GM21737 (cell line): ENCODE results near the gene MPST.

Source experiments
- ATAC-seq: cut with Tn5 transposase; IDR thresholded peaks from one replicate; pipeline ENCODE4 v1.9.1; 2021; ENCODE audit warnings: mild to moderate bottlenecking, moderate library complexity; ENCODE audit not compliant: unreplicated experiment

Gene MPST

GRCh38 chr22:37043828-37044538 is 24.4 kb downstream of the MPST start:
- no peak for ATAC-seq

DNA sequence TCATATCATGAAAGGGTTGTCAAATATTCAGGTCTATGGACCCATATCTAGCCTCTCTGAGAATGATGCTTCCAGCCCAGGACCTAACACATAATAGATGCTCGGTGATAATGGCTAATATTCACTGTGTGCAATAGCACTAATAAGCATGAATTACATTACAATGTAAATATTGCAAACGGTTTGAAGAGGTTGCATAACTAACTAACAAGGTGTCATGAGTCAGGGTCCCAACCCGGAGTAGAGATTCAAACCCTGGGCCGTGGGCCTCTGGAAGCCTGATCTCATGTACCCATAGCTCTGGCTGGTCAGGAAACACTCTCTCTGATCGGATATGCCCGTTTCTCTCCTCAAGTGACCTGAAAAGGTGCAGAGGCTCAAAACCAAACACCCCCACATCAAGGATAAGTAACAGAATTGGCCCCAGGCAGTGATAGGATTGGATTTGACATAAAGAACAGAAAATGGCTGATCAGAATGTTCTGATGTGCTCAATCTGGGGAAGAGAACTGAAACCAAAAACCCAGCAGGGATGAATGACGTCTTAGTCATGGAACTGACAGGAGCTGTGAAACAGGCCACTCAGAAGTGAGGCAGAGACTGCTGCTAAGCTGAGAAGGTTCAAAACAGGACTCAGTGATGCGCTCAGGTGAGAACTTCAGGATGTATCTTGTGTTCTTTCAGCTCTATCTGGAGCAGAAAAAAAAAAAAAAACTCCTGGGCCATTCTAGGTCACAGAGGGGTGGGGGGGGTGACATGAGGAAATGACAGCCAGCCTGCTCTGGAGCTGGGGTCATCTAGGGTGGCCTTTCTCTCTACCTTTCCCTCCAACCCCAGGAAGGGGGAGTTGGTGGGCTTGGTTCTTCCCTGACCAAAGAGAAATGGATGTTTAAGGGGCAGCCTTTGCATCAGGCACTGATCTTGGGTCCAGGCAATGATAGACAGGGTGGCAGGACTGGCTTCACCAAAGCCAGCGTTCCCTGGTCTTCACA is 25.4 kb downstream of the MPST start:
- ATAC-seq: no peak

GRCh38 chr22:37045958-37046357 is 26.4 kb downstream of the MPST start:
- no peak for ATAC-seq

DNA sequence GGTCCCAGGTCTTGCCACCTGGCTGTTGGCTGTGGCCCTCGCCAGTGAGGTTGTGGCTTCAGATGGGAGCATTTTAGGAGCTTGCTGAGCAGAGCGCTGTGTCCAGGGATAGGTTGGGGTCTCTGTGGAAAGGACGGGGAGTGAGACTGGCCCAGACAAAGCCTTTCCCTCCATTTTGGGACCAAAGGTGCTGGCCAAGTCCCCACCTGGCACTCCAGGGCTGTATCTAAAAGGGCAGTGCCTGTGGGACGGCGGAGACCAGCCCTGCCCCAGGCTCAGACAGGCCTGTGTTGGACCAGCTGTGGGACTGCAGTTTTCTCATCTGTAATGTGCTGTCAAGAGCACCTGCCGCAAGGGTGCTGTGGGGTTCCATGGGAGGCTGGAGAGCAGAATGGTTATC is 27.0 kb downstream of the MPST start:
- no peak for ATAC-seq

DNA sequence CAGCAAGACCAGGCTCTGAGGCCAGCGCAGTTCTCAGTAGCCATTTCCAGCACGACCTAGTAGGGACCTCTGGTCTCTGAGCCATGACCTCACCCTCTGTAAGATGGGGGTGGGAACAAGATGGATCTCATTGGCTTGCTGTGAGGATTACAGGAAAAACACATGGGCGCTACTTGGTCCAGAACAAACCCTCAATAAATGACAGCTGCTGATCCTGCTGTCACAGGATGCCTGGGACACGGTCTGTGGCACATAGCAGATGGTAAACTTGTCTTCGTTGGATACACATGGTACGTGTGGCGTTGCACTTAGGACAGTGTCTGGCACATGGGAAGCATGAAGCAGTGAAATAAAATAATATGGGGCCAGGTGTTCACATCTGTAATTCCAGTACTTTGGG is 27.5 kb downstream of the MPST start:
- ATAC-seq: no peak

DNA sequence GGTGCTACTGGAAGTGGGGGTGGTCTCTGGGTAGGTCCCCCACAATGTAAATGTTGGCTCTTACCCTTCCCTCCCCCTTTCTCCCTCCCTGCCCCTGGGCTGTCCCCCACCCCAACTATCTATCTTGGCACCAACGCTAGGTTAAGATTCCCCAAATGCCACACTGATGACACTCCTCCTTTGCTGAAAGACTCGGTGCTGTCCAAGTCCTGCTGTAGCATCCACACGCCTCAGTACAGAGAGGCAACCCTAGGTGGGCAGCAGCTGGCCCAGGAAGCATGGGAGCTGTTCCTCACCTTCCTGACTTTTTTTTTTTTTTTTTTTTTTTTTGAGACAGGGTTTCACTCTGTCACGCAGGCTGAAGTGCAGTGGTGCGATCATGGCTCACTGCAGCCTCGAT is 28.6 kb downstream of the MPST start:
- no peak for ATAC-seq

DNA sequence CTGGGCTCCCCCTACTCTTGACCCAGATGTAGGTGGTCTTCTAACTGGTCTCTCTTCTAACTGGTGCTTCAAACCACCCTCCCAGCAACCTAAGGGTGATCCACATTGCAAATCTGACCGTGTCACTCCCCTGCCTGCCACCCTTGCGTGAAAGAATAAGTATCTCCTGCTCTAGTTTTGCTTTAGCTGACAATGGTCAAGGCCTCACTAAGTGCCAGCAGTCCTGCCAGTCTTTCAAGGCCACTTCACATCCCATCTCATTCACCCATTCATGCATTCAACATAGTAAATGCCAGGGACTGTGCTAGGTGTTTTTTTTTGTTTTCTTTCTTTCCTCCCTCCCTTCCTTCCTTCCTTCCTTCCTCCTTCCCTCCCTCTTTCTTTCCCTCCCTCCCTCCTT is 29.7 kb downstream of the MPST start:
- no peak for ATAC-seq

DNA sequence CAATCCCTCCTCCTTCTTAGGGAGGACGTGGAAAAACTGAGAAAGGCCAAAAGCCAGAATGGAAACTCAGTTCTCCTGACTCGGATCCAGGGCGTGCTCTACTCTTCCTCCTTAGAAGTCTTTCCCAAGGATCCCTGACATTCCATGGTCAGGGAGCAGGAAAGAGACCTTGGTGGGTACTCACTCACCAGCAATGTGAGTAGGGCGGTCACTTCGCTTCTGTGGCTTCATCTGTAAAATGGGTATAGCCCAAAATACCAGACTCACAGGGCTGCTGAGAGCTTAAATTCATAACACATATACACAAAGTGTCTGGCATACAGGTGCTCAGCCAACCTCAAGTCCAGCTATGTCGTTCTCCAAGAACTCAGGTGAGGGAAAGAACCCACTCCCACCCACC is 31.4 kb downstream of the MPST start:
- no peak for ATAC-seq

DNA sequence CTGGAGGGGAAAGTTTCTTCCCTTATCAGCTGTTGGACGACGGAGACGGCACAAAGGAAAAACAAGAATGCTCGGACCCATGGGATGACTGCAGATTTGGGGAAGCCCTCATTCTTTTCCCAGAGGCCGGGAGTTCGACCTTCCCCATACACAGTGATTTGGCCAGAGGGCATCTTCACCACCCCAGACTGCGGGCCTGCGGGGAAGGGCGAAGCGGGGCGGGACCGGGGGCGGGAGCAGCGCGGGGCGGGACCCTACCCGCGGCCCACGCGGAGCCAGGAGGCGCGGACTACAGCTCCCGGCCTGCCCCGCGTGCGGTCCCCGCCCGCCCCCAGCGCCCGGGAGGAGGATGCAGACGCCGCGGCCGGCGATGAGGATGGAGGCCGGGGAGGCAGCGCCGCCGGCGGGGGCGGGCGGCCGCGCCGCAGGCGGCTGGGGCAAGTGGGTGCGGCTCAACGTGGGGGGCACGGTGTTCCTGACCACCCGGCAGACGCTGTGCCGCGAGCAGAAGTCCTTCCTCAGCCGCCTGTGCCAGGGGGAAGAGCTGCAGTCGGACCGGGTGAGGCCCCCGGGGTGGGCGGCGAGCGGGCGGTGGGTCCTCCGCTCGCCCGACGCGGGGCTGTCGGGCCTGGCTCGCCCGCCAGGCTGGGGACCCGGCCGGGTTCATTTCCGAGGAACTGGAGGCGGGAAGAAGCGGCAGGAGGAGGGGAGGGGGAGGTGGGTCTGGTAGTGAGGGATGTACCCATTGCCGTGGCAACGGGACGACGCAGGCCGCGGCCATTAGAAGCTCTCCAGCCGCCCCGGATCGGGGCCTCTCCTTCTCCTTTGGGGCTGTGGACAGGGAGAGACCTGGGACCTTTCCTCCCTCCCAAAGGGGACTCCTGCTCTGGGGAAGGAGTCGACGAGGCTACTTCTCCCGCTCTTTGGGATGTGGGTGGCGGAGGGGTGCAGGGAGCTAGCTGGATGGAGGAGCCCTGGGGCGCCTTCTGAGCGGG is 32.1 kb downstream of the MPST start, which contains the start of gene KCTD17:
TSS of gene KCTD17 (plus strand) at position 352 of the 995 bp plus-strand sequence. CDS start at position 371, 19 bp downstream.
- no peak for ATAC-seq

GRCh38 chr22:37052386-37053309 is 33.1 kb downstream of the MPST start:
- ATAC-seq: no peak

GRCh38 chr22:37053310-37054055 is 33.9 kb downstream of the MPST start:
- no peak for ATAC-seq

GRCh38 chr22:37054056-37054395 is 34.5 kb downstream of the MPST start:
- no peak for ATAC-seq

DNA sequence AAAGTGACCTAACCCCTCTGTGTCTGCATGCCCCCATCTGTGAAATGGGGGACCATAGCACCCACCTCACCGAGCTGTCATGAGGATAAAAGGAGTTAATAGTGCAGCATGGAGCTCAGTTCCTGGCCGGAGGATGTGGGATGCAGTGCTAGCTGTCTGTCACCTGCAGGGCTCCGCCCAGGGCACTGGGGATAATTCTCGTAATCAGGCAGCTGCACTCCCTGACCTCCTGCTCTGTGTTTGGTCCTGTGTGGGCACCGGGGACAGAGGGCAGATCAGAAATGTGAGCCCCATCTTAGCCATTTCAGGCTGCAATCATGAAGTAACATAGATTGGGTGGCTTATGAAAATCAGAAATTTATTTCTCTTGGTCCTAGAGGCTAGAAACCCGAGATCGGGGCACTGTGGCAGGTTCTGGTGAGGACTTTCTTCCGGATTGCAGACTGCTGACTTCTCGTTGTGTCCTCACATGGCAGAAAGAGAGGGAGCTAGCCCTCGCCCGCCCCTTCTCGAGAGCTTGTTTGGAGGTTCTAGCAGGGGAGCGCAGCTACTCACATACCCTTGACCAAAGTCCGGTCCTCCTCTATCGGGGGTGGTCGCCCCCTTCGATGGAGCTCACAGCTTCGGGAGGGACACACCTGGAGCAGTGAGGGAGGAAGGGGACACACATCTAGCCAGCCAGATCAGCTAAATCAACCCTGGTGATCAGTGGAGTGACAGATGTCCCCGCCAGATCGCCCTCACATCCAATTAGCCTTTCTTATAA is 35.2 kb downstream of the MPST start:
- ATAC-seq: no peak

- ATAC-seq: no peak
Observed at GRCh38 chr22:37056246-37056645, 36.7 kb downstream of the MPST start.

DNA sequence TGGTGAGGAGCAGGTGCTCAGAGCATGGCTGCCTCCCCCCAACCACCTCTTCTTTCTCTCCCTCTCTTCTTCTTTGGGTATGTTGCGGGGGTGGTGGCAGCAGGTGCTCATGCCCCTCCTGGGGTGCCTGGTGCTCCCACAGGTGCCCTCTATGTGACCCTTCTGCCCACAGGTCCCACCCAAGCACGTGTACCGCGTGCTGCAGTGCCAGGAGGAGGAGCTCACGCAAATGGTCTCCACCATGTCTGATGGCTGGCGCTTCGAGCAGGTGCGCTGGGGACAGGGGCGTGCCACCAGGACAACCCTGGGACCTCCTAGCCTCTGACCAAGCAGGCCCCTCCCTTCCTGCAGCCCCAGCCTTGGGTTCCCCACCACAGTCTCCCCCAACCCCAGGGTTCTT is 37.7 kb downstream of the MPST start:
- no peak for ATAC-seq

GRCh38 chr22:37057796-37058510 is 38.4 kb downstream of the MPST start:
- ATAC-seq: no peak

DNA sequence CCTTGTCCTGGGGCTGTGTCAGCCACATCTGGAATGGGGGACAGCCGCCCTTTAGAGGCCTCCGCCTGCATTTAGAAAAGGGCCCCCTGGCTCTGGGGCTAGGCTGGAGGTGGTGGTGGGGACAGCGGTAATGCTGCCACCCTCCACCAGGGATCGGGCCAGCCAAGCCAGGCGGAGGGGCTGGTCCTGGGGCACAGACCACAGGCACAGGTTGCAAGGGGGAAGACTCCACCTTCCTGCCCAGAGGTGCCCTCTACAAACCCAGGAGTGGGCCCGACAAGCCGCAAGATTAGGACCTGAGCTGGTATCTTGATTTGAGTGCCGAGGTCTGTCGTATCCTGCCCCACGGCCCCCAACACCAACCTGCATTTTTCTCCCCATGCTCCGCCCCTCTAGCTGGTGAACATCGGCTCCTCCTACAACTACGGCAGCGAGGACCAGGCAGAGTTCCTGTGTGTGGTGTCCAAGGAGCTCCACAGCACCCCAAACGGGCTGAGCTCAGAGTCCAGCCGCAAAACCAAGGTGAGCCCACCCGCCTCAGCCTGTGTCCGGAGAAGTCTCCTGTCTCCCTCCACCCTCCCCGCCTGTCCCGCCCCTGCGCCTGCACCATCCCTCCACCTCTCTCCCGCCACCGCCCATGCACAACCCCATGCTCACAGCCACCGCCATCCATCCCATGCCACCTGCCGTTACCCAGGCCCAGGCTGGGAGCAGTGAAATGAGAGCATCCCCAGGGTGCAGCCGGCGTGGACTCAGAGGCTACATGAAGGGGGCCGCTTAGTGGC is 39.6 kb downstream of the MPST start:
- ATAC-seq: no peak
